ENCODE data around the gene OTOG.
"Not testable (repeated sequence)": the region's sequence is repeated elsewhere in the genome, so short reads cannot be mapped to it uniquely, and the experiment has no call there.

Gene OTOG

DNA sequence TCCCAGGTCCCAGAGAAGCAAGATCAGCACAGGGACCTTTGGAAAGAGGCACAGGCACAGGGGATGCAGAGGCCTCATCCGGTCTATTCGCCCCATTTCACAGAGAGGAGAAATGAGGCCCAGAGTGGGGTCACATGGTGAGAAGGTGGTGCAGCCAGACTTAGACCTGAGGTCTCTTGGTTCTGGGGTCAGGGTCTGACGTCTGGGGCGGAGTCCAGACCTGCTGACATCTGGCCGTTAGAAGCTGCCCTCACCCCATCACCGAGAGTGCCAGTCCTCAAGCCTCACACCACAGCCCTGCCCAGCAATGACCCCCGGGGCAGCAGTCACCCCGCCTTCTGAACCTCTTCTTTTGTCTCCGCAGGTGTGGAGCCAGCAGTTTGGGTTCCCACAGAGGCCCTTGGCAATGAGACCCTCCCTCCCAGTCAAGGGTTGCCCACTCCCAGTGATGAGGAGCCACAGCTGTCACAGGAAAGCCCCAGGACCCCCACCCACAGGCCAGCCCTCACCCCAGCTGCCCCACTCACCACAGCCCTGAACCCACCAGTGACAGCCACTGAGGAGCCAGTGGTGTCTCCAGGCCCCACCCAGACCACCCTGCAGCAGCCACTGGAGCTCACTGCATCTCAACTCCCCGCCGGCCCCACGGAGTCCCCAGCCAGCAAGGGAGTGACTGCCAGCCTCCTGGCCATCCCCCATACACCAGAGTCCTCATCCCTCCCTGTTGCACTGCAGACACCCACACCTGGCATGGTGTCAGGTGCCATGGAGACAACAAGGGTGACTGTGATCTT is 62.4 kb downstream of the OTOG start:
- Mint-ChIP-seq H3K4me1 (peaks cover 0 to 2% of the 10 kb centered on the region in 2 donors), H3K9me3 (no peaks in the 10 kb centered on the region), H3K27ac (no peak overlapping the region), H3K36me3 (no peaks in the 10 kb centered on the region), H3K4me3 (no peak overlapping the region), H3K27me3 (peaks cover 4 to 11% of the 10 kb centered on the region in 2 donors)
- DNase-seq (no peak), ATAC-seq (replicated peaks) (no peak)

DNA sequence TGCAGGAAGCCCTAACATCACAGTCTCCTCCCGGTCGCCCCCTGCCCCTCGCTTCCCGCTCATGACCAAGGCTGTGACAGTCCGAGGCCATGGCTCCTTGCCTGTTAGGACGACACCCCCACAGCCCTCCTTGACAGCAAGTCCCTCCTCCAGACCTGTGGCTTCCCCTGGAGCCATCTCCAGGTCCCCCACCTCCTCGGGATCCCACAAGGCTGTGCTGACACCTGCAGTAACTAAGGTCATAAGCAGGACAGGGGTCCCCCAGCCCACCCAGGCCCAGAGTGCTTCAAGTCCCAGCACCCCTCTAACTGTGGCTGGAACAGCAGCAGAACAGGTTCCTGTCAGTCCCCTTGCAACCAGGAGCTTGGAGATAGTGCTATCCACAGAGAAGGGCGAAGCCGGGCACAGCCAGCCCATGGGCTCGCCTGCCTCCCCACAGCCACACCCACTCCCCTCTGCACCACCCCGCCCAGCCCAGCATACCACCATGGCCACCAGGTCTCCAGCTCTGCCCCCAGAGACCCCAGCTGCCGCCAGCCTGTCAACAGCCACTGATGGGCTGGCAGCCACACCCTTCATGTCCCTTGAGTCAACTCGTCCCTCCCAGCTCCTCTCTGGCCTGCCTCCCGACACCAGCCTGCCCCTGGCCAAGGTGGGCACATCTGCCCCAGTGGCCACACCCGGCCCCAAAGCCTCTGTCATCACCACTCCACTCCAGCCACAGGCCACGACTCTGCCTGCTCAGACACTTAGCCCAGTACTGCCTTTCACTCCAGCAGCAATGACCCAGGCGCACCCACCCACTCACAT is 63.2 kb downstream of the OTOG start:
- Mint-ChIP-seq H3K4me3 (no peak overlapping the region), H3K27me3 (peaks cover 4 to 11% of the 10 kb centered on the region in 2 donors), H3K4me1 (peaks cover 0 to 2% of the 10 kb centered on the region in 2 donors), H3K36me3 (no peaks in the 10 kb centered on the region), H3K9me3 (no peaks in the 10 kb centered on the region), H3K27ac (no peak overlapping the region)
- ATAC-seq (replicated peaks) (no peak), DNase-seq (no peak)

DNA sequence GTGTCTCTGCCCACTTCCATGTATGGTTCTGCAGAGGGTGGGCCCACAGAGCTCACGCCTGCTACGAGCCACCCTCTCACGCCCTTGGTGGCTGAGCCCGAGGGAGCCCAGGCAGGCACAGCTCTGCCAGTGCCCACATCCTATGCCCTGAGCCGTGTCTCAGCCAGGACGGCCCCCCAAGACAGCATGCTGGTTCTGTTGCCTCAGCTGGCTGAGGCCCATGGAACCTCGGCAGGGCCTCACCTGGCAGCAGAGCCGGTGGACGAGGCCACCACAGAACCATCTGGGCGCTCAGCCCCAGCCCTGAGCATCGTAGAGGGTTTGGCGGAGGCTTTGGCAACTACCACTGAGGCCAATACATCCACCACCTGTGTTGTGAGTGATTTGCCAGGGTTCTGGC is 64.0 kb downstream of the OTOG start:
- DNase-seq (no peak), ATAC-seq (replicated peaks) (no peak)
- Mint-ChIP-seq H3K27me3 (peaks cover 4 to 11% of the 10 kb centered on the region in 2 donors), H3K9me3 (no peaks in the 10 kb centered on the region), H3K4me3 (no peak overlapping the region), H3K4me1 (peaks cover 0 to 2% of the 10 kb centered on the region in 2 donors), H3K27ac (no peak overlapping the region), H3K36me3 (no peaks in the 10 kb centered on the region)

DNA sequence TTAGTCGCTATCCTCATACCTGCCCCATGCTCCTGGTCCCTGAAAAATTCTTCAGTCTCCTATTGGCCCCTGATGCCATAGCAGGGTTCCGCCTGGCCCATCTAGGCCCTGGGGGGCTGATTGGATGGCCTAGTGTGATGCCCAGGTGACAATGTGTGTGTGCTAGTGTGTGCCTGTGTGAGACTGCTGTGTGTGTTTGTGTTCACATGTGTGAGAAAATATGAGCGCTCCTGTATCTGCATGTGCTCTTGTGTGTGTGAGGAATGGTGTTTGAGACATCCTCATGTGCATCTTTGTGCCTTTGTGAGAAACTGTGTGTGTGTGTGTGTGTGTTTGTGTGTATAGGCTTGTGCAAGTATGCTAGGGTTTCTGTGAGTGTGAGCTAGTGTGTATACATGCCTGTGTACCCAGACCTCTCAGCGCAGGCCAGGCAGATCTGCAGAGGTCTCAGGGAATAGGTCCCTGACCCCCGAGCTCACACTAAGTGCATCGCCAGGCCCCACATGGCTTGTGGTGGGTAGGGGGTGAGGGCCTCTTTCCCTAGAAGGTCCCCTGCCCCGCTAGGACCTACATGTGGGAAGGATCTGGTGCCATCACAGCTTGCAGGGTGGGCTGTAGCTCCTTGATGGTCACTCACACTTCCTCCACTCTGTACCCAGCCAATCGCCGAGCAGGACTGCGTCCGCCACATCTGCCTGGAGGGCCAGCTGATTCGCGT is 64.6 kb downstream of the OTOG start:
- DNase-seq, result no peak
- H3K4me1 Mint-ChIP-seq, result peaks cover 0 to 2% of the 10 kb centered on the region in 2 donors
- H3K36me3 Mint-ChIP-seq, result no peaks in the 10 kb centered on the region
- ATAC-seq (replicated peaks), result no peak
- H3K9me3 Mint-ChIP-seq, result no peaks in the 10 kb centered on the region
- no peak overlapping the region for H3K27ac Mint-ChIP-seq
- H3K27me3 Mint-ChIP-seq, result peaks cover 4 to 11% of the 10 kb centered on the region in 2 donors
- no peak overlapping the region for H3K4me3 Mint-ChIP-seq

DNA sequence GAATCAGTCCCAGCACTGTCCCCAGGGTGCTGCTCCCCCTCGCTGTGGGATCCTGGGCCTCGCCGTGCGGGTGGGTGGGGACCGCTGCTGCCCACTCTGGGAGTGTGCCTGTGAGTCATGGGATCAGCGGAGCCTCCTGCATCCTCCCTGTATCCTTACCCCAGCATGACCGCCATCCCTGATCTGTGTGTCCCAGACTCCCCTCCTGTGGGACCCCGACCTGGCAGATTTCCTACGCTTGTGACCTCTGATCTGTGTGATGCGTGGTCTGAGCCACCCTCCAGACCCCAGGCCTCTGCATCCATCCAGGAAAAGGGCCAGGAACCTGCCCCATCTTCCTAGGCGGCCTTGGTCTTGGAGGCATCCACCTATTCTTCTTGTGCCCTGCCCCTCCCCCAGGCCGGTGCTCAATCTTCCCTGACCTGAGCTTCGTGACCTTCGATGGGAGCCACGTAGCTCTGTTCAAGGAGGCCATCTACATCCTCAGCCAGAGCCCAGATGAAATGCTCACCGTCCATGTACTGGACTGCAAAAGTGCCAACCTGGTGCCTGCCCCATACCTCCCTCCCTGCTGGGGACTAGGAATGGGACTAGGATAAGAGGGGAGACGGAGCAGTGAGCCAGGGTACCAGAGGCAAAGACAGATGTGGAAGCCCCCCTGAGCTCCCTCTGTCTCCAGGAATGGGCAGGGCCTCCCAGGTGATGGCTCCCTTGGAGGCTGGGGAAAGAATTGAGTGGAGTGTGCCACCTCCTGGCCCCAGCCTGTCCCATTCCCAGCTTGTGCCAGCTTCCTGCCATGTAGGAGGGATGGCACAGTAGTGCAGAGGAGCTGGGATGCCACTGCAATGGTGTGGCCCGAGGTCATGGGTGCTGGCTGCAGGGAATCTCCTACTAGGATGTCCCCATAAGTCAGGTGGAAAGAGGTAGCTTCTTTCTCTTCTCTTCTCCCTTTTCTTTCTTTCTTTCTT is 65.4 kb downstream of the OTOG start:
- no peak for DNase-seq

DNA sequence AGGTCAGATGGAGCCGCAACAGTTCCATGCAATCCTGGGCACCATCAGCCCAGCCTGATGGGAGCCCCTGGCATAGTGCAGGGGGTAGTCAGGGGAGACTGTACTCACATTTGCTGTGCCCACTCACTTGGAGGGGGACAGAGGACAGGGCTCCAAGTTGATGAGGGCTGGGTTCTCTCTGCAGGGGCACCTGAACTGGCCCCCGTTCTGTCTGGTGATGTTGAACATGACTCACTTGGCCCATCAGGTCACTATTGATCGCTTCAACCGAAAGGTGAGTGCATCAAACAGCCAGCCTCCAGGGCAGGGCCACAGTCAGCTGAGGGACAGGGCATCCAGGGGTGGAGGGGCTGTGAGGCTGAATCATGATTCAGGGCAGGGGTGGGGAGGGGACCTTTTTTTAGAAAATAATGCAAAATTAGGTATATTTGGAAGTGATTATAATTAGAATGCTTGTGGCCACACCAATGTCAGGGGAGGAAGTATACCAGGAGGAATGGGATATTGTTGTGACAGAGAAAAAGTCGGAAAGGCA is 66.4 kb downstream of the OTOG start:
- no peak for ATAC-seq (replicated peaks)
- Mint-ChIP-seq H3K27me3 (peaks cover 4 to 17% of the 10 kb centered on the region in 2 donors), H3K4me1 (peaks cover 0 to 2% of the 10 kb centered on the region in 2 donors), H3K36me3 (no peaks in the 10 kb centered on the region), H3K9me3 (no peaks in the 10 kb centered on the region), H3K4me3 (no peak overlapping the region), H3K27ac (no peak overlapping the region)
- DNase-seq, result no peak

More for the DNA sequence above, 65.4 kb downstream of the OTOG start:
- ATAC-seq (replicated peaks), result no peak
- H3K27me3 Mint-ChIP-seq, result peaks cover 4 to 12% of the 10 kb centered on the region in 2 donors
- no peaks in the 10 kb centered on the region for H3K36me3 Mint-ChIP-seq
- no peak overlapping the region for H3K4me3 Mint-ChIP-seq
- H3K4me1 Mint-ChIP-seq, result peaks cover 0 to 2% of the 10 kb centered on the region in 2 donors
- no peak overlapping the region for H3K27ac Mint-ChIP-seq
- H3K9me3 Mint-ChIP-seq, result no peaks in the 10 kb centered on the region

DNA sequence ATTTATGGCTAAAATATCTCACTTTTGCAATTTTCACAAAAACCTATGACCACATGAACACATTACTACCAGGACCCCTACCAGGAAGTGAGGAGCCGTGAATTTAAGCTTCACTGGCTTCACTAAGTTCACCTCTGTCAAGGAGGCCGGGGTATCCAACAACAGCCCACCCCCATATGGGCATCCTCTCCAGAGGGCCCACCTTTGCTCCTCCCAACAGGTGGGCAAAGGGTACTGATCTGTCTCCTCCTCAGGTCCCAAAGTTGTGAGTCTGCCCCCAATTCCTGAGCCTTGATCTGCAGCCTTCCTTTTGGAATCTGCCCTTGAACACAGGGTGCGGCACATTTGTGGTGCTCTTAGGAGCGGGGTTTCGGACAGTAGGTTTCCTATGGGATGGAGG is 66.9 kb downstream of the OTOG start:
- H3K4me3 Mint-ChIP-seq, result no peak overlapping the region

DNA sequence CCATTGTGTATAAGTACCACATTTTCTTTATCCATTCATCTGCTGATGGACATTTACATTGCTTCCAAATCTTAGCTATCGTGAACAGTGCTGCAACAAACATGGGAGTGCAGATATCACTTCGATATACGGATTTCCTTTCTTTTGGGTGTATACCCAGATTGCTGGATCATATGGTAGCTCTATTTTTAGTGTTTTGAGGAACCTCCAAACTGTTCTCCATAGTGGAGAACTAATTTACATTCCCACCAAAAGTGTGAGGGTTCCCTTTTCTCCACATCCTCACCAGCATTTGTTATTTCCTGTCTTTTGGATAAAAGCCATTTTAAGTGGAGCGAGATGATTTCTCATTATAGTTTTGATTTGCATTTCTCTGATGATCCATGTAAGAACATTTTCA is 75.7 kb downstream of the OTOG start:
- not testable (repeated sequence) for H3K36me3 Mint-ChIP-seq; H3K4me3 Mint-ChIP-seq; H3K4me1 Mint-ChIP-seq; ATAC-seq (replicated peaks); H3K27ac Mint-ChIP-seq; DNase-seq
- H3K9me3 Mint-ChIP-seq, result peaks cover 17 to 20% of the 10 kb centered on the region in 2 donors
- peaks cover 26 to 36% of the 10 kb centered on the region in 2 donors for H3K27me3 Mint-ChIP-seq

More for the DNA sequence above, 66.9 kb downstream of the OTOG start:
- no peaks in the 10 kb centered on the region for H3K9me3 Mint-ChIP-seq
- no peaks in the 10 kb centered on the region for H3K36me3 Mint-ChIP-seq
- DNase-seq (no peak), ATAC-seq (replicated peaks) (no peak)
- no peak overlapping the region for H3K27ac Mint-ChIP-seq
- peaks cover 4 to 17% of the 10 kb centered on the region in 2 donors for H3K27me3 Mint-ChIP-seq
- peaks cover 0 to 2% of the 10 kb centered on the region in 2 donors for H3K4me1 Mint-ChIP-seq

DNA sequence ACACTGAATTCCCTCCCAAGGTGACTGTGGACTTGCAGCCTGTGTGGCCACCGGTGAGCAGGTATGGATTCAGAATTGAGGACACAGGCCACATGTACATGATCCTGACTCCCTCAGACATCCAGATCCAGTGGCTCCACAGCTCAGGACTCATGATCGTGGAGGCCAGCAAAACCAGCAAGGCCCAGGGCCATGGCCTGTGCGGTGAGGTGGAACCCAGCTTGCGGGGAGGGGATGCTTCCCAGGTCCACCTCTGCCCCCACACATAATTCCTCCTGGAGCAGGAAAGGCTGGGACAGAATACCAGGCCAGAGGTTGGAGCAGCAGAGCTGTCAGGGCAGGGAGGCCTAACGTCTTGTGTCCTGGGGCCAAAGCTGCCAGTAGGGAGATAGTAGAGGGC is 82.1 kb downstream of the OTOG start:
- H3K9me3 Mint-ChIP-seq, result no peaks in the 10 kb centered on the region
- no peak for ATAC-seq (replicated peaks)
- H3K27me3 Mint-ChIP-seq, result peaks cover 33 to 43% of the 10 kb centered on the region in 2 donors

DNA sequence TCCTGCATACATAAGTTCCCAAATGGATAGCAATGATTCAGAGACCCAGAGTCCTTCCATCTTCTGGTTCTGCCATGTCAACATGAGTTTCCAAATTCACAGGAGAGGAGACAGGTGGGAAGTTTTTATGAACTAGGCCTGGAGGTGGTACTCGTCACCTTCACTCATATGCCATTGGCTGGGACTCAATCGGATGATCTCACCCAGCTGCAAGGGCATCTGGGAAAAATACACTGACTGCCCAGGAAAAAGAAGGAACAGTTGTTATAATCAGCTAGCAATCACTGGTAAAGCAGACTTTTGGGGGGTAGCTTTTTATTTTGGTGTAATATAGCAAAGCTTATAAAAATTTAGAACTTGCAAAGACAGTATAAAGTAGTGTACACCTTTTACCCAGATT is 83.9 kb downstream of the OTOG start:
- Mint-ChIP-seq H3K27me3 (peaks cover 23 to 38% of the 10 kb centered on the region in 2 donors), H3K4me3 (no peak overlapping the region), H3K9me3 (no peaks in the 10 kb centered on the region), H3K27ac (no peak overlapping the region), H3K36me3 (no peaks in the 10 kb centered on the region), H3K4me1 (no peaks in the 10 kb centered on the region)
- ATAC-seq (replicated peaks) (no peak), DNase-seq (no peak)

More for the DNA sequence above, 82.1 kb downstream of the OTOG start:
- H3K27ac Mint-ChIP-seq, result no peak overlapping the region
- no peaks in the 10 kb centered on the region for H3K4me1 Mint-ChIP-seq
- H3K36me3 Mint-ChIP-seq, result no peaks in the 10 kb centered on the region
- H3K4me3 Mint-ChIP-seq, result no peak overlapping the region
- DNase-seq, result no peak

DNA sequence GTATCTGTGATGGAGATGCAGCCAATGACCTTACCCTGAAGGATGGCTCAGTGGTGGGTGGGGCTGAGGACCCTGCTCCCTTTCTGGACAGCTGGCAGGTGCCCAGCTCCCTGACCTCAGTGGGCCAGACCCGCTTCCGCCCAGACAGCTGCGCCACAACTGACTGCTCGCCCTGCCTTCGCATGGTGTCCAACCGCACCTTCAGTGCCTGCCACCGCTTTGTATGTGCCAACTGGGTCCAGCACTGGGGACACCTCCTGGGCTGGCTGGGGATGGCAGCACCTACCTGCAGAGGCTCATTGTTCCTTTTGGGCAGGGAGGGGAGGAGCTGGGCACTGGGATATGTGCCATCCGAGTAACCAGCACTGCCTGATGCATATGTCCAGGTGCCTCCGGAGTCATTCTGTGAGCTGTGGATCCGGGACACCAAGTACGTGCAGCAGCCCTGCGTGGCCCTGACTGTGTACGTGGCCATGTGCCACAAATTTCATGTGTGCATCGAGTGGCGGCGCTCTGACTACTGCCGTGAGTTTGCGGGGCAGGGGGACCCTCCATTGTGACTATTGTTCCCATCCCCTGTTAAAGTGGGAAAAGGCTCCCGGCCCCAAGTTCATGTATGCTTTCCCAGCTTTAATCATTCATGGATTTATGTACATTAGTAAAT is 84.8 kb downstream of the OTOG start:
- no peak for ATAC-seq (replicated peaks)
- Mint-ChIP-seq H3K9me3 (no peaks in the 10 kb centered on the region), H3K36me3 (no peaks in the 10 kb centered on the region), H3K4me3 (no peak overlapping the region), H3K27ac (no peak overlapping the region), H3K4me1 (no peaks in the 10 kb centered on the region), H3K27me3 (peaks cover 17 to 30% of the 10 kb centered on the region in 2 donors)
- DNase-seq, result no peak

DNA sequence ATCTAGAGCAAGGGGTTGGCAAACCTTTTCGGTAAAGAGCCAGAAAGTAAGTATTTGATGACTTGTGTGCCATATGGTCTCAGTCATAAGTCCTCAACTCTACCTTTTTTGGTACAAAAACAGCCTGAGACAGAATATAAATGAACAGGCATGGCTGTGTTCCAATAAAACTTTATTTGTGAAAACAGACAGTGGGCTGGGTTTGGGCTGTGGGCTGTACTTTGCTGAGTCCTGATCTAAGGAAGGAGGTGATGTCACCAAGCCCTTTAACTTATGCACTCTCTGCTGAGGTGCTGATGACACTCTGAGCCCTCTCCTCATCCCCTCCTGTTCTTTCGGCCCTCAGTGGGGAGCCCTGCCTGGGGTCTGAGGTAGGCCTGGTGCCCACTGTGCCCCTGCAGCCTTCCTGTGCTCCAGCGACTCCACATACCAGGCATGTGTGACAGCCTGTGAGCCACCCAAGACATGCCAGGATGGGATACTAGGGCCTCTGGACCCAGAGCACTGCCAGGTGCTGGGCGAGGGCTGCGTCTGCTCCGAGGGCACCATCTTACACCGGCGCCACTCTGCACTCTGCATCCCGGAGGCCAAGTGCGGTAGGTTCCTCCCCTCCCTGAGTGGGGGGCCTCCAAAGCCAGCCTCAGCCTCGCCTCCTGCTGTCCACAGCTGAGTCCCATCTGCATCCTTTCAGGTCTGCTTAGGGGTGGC is 86.4 kb downstream of the OTOG start:
- no peak for DNase-seq
- H3K4me1 Mint-ChIP-seq, result no peaks in the 10 kb centered on the region
- H3K27me3 Mint-ChIP-seq, result peaks cover 14 to 16% of the 10 kb centered on the region in 2 donors
- no peaks in the 10 kb centered on the region for H3K36me3 Mint-ChIP-seq
- H3K9me3 Mint-ChIP-seq, result no peaks in the 10 kb centered on the region
- no peak for ATAC-seq (replicated peaks)
- no peak overlapping the region for H3K4me3 Mint-ChIP-seq
- no peak overlapping the region for H3K27ac Mint-ChIP-seq
